NT2/D1 (cell line): ENCODE results near the gene FAM107B.
"Not testable (repeated sequence)": the region's sequence is repeated elsewhere in the genome, so short reads cannot be mapped to it uniquely, and the experiment has no call there.

ENCODE experiments used
- DNase-seq: peaks from one replicate; pipeline ENCODE4 v3.0.0-alpha.2; 2011; ENCODE audit warnings: low read depth, low spot score
- H3K27me3 ChIP-seq: 2 replicates; pipeline ENCODE4 v1.6.0; 2011; ENCODE audit warnings: mild to moderate bottlenecking; ENCODE audit not compliant: insufficient read length, insufficient read depth
- H3K36me3 ChIP-seq: 2 replicates; pipeline ENCODE4 v1.6.1; 2011; ENCODE audit warnings: mild to moderate bottlenecking, low read length, mixed read lengths; ENCODE audit not compliant: insufficient read depth, insufficient read length
- H3K4me1 ChIP-seq: 2 replicates; pipeline ENCODE4 v1.5.1; 2011; ENCODE audit not compliant: insufficient read depth, insufficient read length
- H3K4me3 ChIP-seq: 2 replicates; pipeline ENCODE4 v1.5.1; 2011; ENCODE audit warnings: low read depth; ENCODE audit not compliant: insufficient read length
- H3K9ac ChIP-seq: 2 replicates; pipeline ENCODE4 v1.6.0; 2011; ENCODE audit warnings: low read depth; ENCODE audit not compliant: insufficient read length
- H3K9me3 ChIP-seq: 2 replicates; pipeline ENCODE4 v1.5.1; 2011; ENCODE audit warnings: mild to moderate bottlenecking, low read length; ENCODE audit not compliant: insufficient read depth
- SUZ12 ChIP-seq: IDR thresholded peaks from 2 replicates; pipeline ENCODE4 v1.6.1; 2011; ENCODE audit not compliant: insufficient read length, insufficient read depth; ENCODE audit errors: extremely low read depth
- YY1 ChIP-seq: IDR thresholded peaks from 2 replicates; pipeline ENCODE4 v1.6.1; 2011; ENCODE audit not compliant: insufficient read length, insufficient read depth
- ZNF274 ChIP-seq: IDR thresholded peaks from 2 replicates; pipeline ENCODE4 v1.6.1; 2011; ENCODE audit warnings: mild to moderate bottlenecking, low read depth, low read length

The FAM107B gene

GRCh38 chr10:14592026-14592425, 182.7 kb downstream of the FAM107B start:
- H3K9ac ChIP-seq, result no peak overlapping the region
- no peaks in the 10 kb centered on the region for H3K4me1 ChIP-seq
- TF ChIP-seq SUZ12 (no peak), YY1 (no peak), ZNF274 (no peak)
- H3K27me3 ChIP-seq, result no peaks in the 10 kb centered on the region
- H3K9me3 ChIP-seq, result no peaks in the 10 kb centered on the region
- no peak for DNase-seq
- H3K4me3 ChIP-seq, result no peak overlapping the region
- peaks cover 2% of the 10 kb centered on the region for H3K36me3 ChIP-seq

- not testable (repeated sequence) for H3K9me3 ChIP-seq, DNase-seq, H3K4me3 ChIP-seq, H3K36me3 ChIP-seq, H3K9ac ChIP-seq, H3K27me3 ChIP-seq, H3K4me1 ChIP-seq
Observed at GRCh38 chr10:14588938-14589294, 185.8 kb downstream of the FAM107B start.

GRCh38 chr10:14588084-14588937, 186.4 kb downstream of the FAM107B start:
- Histone ChIP-seq H3K4me3 (no peak overlapping the region), H3K4me1 (no peaks in the 10 kb centered on the region), H3K9me3 (no peaks in the 10 kb centered on the region), H3K27me3 (no peaks in the 10 kb centered on the region), H3K9ac (no peak overlapping the region), H3K36me3 (no peaks in the 10 kb centered on the region)
- no peak for DNase-seq
- TF ChIP-seq SUZ12, result no peak
- no peak for TF ChIP-seq ZNF274

GRCh38 chr10:14587540-14588083, 187.1 kb downstream of the FAM107B start:
- Histone ChIP-seq H3K36me3 (no peaks in the 10 kb centered on the region), H3K9me3 (no peaks in the 10 kb centered on the region), H3K27me3 (no peaks in the 10 kb centered on the region), H3K4me3 (no peak overlapping the region), H3K9ac (no peak overlapping the region), H3K4me1 (no peaks in the 10 kb centered on the region)
- TF ChIP-seq YY1 (no peak), SUZ12 (no peak), ZNF274 (no peak)
- DNase-seq, result no peak

GRCh38 chr10:14586901-14587300, 187.8 kb downstream of the FAM107B start:
- Histone ChIP-seq H3K9me3 (no peaks in the 10 kb centered on the region), H3K4me1 (no peaks in the 10 kb centered on the region), H3K4me3 (no peak overlapping the region), H3K9ac (no peak overlapping the region), H3K27me3 (no peaks in the 10 kb centered on the region), H3K36me3 (no peaks in the 10 kb centered on the region)
- no peak for DNase-seq
- TF ChIP-seq YY1, result no peak
- TF ChIP-seq SUZ12, result no peak
- no peak for TF ChIP-seq ZNF274

- Histone ChIP-seq H3K36me3 (no peaks in the 10 kb centered on the region), H3K9me3 (no peaks in the 10 kb centered on the region), H3K9ac (no peak overlapping the region), H3K27me3 (no peaks in the 10 kb centered on the region), H3K4me1 (no peaks in the 10 kb centered on the region), H3K4me3 (no peak overlapping the region)
- no peak for DNase-seq
- TF ChIP-seq SUZ12 (no peak), YY1 (no peak), ZNF274 (no peak)
Observed at GRCh38 chr10:14585287-14586193, 189.2 kb downstream of the FAM107B start.

GRCh38 chr10:14584661-14585060, 190.0 kb downstream of the FAM107B start:
- Histone ChIP-seq H3K4me1 (no peaks in the 10 kb centered on the region), H3K9ac (no peak overlapping the region), H3K4me3 (no peak overlapping the region), H3K27me3 (no peaks in the 10 kb centered on the region), H3K9me3 (no peaks in the 10 kb centered on the region), H3K36me3 (no peaks in the 10 kb centered on the region)
- TF ChIP-seq YY1 (no peak), ZNF274 (no peak), SUZ12 (no peak)
- DNase-seq, result no peak
